Right cardiac atrium (tissue), 5 donors: ENCODE results near the gene JUP. TPM values are rescaled to one million over a fixed set of nuclear protein-coding genes. Genes with fewer than 3 reads are reported as not detected.

Source experiments
- ATAC-seq, 2 donors: fragments of 200-7000 bp; cut with Tn5 transposase; one replicate each; pipeline versions ENCODE4 v1.8.0 to v1.9.1; 2020; ENCODE audit warnings: moderate library complexity in 2 of 2, mild to moderate bottlenecking in 1 of 2
- DNase-seq, 3 donors: peaks; one replicate each; pipeline ENCODE4 v3.0.0-alpha.2; 2020
- H3K27ac ChIP-seq: one replicate; pipeline ENCODE4 v1.5.1; 2013; ENCODE audit warnings: mild to moderate bottlenecking, low read length, control low read depth, moderate library complexity
- H3K27me3 ChIP-seq: one replicate; pipeline ENCODE4 v1.6.1; 2013; ENCODE audit not compliant: control insufficient read depth, insufficient read depth
- H3K4me1 ChIP-seq: one replicate; pipeline ENCODE4 v1.6.1; 2013; ENCODE audit warnings: low read length; ENCODE audit not compliant: control insufficient read depth, insufficient read depth
- H3K4me3 ChIP-seq: one replicate; pipeline ENCODE4 v1.5.1; 2013; ENCODE audit warnings: low read length, control low read depth
- H3K9me3 ChIP-seq: one replicate; pipeline ENCODE4 v1.6.1; 2013; ENCODE audit warnings: low read length; ENCODE audit not compliant: control insufficient read depth
- WGBS: extraction: QIAGEN DNeasy Blood & Tissue Kit; methylation state at CpG from one replicate; pipeline ENCODE4 v1.1.7; 2013; 5-methylcytosine and 5-hydroxymethylcytosine counted together
- intact Hi-C, 4 donors: fragments of 100-400 bp; cut with DNase I; formaldehyde crosslinking; loops; one replicate each; pipeline versions ENCODE4 v1.11.0 to v1.14.0; 2022 to 2023
- polyA plus RNA-seq: library from polyadenylated mRNA; stranded (reverse); fragments of 200-250 nt; gene quantifications from one replicate; pipeline ENCODE4 v1.2.3, GENCODE V29; 2013
- total RNA-seq, 4 donors: library from RNA; stranded (reverse); fragmentation: NEBNext Ultra II Directional; extraction: Animal tissue kit (Norgen Biotek cat#: 25700); gene quantifications; one replicate each; pipeline ENCODE4 v1.2.1, GENCODE V29; 2021
- donor health status: healthy with polysubstance abuse.
- donor health status: DM: no; HTN: yes; CAD: no.
- donor health status: DM: no; HTN: no; CAD: no.
- donor health status: DM: no; HTN: yes; CAD: no; lungs with severe emphysema.
- donor health status: DM: yes; HTN: yes; CAD: no.

Gene JUP
- total and polyA plus RNA-seq, 5 donors = 135 to 239 (median 180) TPM

- Histone ChIP-seq H3K27ac (no peak overlapping the region), H3K4me3 (no peak overlapping the region), H3K9me3 (no peaks in the 10 kb centered on the region), H3K4me1 (no peaks in the 10 kb centered on the region), H3K27me3 (no peaks in the 10 kb centered on the region)
- WGBS = 88% methylated on average over 8 of the region's 8 CpGs
- no peak for ATAC-seq
- intact Hi-C loops = no loop called here
- no peak for DNase-seq
Observed at GRCh38 chr17:41806685-41807445, 20.4 kb upstream of the JUP start.

- WGBS = 72% methylated on average over 24 of the region's 24 CpGs
- no peak for ATAC-seq
- no peak for DNase-seq
- H3K4me1 ChIP-seq = no peaks in the 10 kb centered on the region
- H3K27ac ChIP-seq = no peak overlapping the region
- H3K9me3 ChIP-seq = no peaks in the 10 kb centered on the region
- H3K27me3 ChIP-seq = no peaks in the 10 kb centered on the region
- intact Hi-C loops = loop anchor here in 1 of 4 donors (2.0 kb wide), 1 partner anchor 65 kb away; no protein-coding TSS in a partner anchor
- no peak overlapping the region for H3K4me3 ChIP-seq
Observed at GRCh38 chr17:41803049-41804020, 16.8 kb upstream of the JUP start.

DNA sequence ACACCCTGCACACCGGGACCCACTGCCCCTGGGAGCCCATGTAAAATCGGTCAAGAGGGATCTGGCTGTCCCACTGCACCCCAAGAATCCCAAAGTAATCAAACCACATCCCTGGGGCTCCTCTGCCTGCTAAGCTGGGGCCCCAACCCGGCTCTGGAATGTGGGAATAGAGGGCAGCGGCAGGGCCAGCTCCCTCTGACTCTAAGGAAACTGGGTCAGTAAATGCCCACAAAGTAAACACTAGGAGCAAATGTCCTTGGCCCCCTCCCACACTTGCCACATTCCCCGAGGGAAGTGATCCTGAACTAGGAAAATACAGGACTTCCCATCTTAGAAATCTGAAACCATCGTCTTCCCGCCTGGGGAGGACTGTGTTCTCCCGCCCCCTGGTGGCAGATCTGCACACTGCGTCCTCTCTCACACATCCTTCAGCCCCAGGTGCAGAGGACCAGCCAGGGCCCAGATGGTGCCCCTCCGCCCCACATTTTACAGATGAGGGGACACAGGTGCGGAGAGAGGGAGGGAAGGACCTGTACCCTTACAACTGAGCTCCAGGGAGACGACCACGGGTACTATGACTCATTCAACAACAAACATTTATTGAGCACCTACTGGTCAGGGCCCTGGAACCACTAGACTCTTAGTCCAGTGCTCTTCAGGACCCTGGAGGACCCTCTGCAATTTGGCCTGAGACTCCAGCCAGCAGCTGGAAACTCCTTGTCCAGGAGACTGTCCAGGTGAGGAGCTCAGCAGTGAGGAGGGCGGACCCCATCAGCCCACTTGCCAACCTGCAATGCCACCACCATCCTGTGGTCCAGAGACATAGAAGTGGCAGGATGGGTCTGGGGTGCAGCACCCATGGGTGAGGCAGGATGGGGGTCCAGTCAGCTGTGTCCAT is 15.1 kb upstream of the JUP start:
- Histone ChIP-seq H3K27ac (no peak overlapping the region), H3K9me3 (no peaks in the 10 kb centered on the region), H3K4me1 (no peaks in the 10 kb centered on the region), H3K4me3 (no peak overlapping the region), H3K27me3 (no peaks in the 10 kb centered on the region)
- peak; percentile 78 to 83 for ATAC-seq
- 14% methylated on average over 14 of the region's 14 CpGs for WGBS
- intact Hi-C loops = loop anchor here (1.0 to 2.0 kb wide), 3 partner anchors 62 to 63 kb away; no protein-coding TSS in a partner anchor
- DNase-seq = peak; percentile 77 to 94 (median 91)

GRCh38 chr17:41800601-41801373 is 14.3 kb upstream of the JUP start:
- H3K9me3 ChIP-seq = no peaks in the 10 kb centered on the region
- no peak overlapping the region for H3K27ac ChIP-seq
- ATAC-seq (peak; percentile 52 to 54), DNase-seq (no peak)
- H3K4me1 ChIP-seq = no peaks in the 10 kb centered on the region
- H3K4me3 ChIP-seq = no peak overlapping the region
- no peaks in the 10 kb centered on the region for H3K27me3 ChIP-seq
- 49% methylated on average over 18 of the region's 18 CpGs for WGBS
- intact Hi-C loops = loop anchor here in 3 of 4 donors (1.0 to 2.0 kb wide), 3 partner anchors 61 to 62 kb away; no protein-coding TSS in a partner anchor

- no peak overlapping the region for H3K4me3 ChIP-seq
- DNase-seq (no peak), ATAC-seq (no peak)
- intact Hi-C loops = no loop called here
- H3K4me1 ChIP-seq = no peaks in the 10 kb centered on the region
- WGBS = 91% methylated on average over 8 of the region's 8 CpGs
- no peak overlapping the region for H3K27ac ChIP-seq
- H3K9me3 ChIP-seq = no peaks in the 10 kb centered on the region
- H3K27me3 ChIP-seq = no peaks in the 10 kb centered on the region
Observed at GRCh38 chr17:41799366-41799765, 12.9 kb upstream of the JUP start.

- ATAC-seq = no peak
- Histone ChIP-seq H3K27me3 (no peaks in the 10 kb centered on the region), H3K4me3 (no peak overlapping the region), H3K9me3 (no peaks in the 10 kb centered on the region), H3K4me1 (peaks cover 17% of the 10 kb centered on the region), H3K27ac (no peak overlapping the region)
- DNase-seq = no peak
- WGBS = 87% methylated on average over 3 of the region's 3 CpGs
- intact Hi-C loops = no loop called here
Observed at GRCh38 chr17:41797377-41797776, 10.9 kb upstream of the JUP start.

GRCh38 chr17:41796121-41796895 is 9.8 kb upstream of the JUP start:
- WGBS = 87% methylated on average over 10 of the region's 10 CpGs
- no peak overlapping the region for H3K4me3 ChIP-seq
- H3K27me3 ChIP-seq = no peaks in the 10 kb centered on the region
- no peak overlapping the region for H3K27ac ChIP-seq
- ATAC-seq (no peak), DNase-seq (no peak)
- peaks cover 20% of the 10 kb centered on the region for H3K4me1 ChIP-seq
- no peaks in the 10 kb centered on the region for H3K9me3 ChIP-seq
- intact Hi-C loops = no loop called here

- intact Hi-C loops = no loop called here
- 93% methylated on average over 5 of the region's 5 CpGs for WGBS
- Histone ChIP-seq H3K4me1 (peaks cover 20% of the 10 kb centered on the region), H3K27ac (peak overlapping the region; percentile 74), H3K9me3 (no peaks in the 10 kb centered on the region), H3K27me3 (no peaks in the 10 kb centered on the region), H3K4me3 (no peak overlapping the region)
- ATAC-seq (no peak), DNase-seq (no peak)
Observed at GRCh38 chr17:41794540-41794975, 8.0 kb upstream of the JUP start.

- DNase-seq (no peak), ATAC-seq (peak; percentile 5 to 17)
- WGBS = 53% methylated on average over 14 of the region's 14 CpGs
- Histone ChIP-seq H3K27ac (peak overlapping the region; percentile 93), H3K9me3 (no peaks in the 10 kb centered on the region), H3K27me3 (no peaks in the 10 kb centered on the region), H3K4me1 (peaks cover 23% of the 10 kb centered on the region), H3K4me3 (no peak overlapping the region)
- intact Hi-C loops = no loop called here
Observed at GRCh38 chr17:41793784-41794539, 7.5 kb upstream of the JUP start.
